SHP77 treated with DMSO at 0.1 percent for 48 hours (cell line): ENCODE data around the gene NGB.
A peak's percentile ranks its signal among the peaks of the same experiment; 100 is the strongest.
"Not testable (repeated sequence)": the region's sequence is repeated elsewhere in the genome, so short reads cannot be mapped to it uniquely, and the experiment has no call there.

Source experiments
- DNase-seq: peaks from one replicate; lab custom pipeline; 2025; lab: John Stamatoyannopoulos, UW

Gene NGB, protein sequence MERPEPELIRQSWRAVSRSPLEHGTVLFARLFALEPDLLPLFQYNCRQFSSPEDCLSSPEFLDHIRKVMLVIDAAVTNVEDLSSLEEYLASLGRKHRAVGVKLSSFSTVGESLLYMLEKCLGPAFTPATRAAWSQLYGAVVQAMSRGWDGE

GRCh38 chr14:77271113-77271710, at the start of gene NGB:
Gene NGB, minus strand, starts transcription at chr14:77271206. Its CDS starts 269 bp downstream, at chr14:77270937.
- DNase-seq: no peak

DNA sequence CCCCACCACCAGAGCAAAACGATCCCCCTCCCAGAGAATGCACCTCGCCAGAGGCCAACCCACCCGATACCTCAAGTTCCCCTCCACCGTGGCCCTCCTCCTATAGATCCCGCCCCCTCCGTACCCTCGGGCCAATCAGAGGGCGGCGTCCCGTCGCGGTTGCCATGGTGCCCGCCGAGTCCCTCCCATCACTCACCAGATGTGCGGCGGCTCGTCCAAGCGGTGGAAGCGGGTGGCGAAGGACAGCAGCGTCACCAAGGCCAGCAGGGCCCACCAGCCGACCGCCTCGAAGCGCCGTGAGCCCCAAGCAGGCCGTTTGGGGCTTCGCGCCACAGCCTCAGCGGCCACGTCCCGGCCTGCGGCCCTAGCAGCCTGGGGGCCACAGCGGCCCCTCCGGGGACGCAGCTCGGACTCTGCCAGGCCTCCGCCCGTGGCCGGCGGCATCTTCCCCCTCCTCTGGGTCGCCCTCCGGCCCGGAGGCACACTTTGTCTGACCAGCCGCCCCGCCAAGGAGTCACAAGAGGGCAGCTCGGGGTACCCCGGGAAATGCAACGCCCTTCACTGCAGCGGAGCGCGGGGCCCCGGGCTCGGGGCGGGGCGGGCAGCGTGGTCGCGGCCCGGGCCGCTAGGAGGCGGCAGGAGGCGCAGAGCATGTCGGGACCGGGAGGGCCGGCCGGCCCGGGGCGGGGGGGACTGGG, 49.4 kb upstream of the NGB start, which contains the start of gene POMT2:
Gene POMT2, minus strand, starts transcription at position 646 of the 698 bp plus-strand sequence. Its CDS starts 202 bp downstream, at position 444.
- peak; percentile 46 for DNase-seq

- no peak for DNase-seq
These were observed 48.4 kb upstream of the NGB start for GRCh38 chr14:77319422-77319821.

DNA sequence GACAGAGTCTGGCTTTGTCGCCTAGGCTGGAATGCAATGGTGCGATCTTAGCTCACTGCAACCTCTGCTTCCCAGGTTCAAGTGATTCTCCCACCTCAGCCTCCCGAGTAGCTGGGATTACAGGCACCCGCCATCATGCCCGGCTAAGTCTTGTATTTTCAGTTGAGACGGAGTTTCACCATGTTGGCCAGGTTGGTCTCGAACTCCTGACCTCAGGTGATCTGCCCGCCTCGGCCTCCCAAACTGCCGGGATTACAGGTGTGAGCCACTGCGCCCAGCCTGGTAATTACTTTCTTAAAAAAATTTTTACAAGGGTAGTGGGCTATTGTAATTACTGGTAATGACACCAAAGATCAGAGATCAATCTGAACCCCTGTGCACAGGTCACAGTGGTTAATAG, 47.8 kb upstream of the NGB start:
- DNase-seq: not testable (repeated sequence)

GRCh38 chr14:77318006-77318553, 47.1 kb upstream of the NGB start:
- no peak for DNase-seq

- DNase-seq: no peak
These were observed 45.9 kb upstream of the NGB start for GRCh38 chr14:77316872-77317301.

GRCh38 chr14:77316195-77316505, 45.1 kb upstream of the NGB start:
- no peak for DNase-seq

GRCh38 chr14:77314539-77315457, 43.8 kb upstream of the NGB start:
- no peak for DNase-seq

- no peak for DNase-seq
These were observed 43.0 kb upstream of the NGB start for GRCh38 chr14:77314043-77314442.

GRCh38 chr14:77313371-77313770, 42.4 kb upstream of the NGB start:
- no peak for DNase-seq

DNA sequence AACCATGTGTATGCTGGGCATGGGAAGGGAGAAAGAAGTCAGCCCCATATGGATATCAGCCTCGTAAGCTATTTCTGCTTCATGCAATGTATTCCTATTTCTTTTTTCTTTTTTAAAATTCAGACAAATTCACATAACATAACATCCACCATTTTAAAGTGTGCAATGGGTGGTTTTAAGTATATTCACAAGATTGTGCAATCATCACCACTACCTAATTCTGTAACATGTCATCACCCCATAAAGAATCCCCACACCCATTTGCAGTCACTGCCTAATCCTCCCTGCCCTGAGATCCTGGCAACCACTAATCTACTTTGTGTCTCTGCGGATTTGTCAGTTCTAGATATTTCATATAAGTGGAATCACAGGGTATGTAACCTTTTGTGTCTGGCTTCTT, 40.2 kb upstream of the NGB start:
- no peak for DNase-seq

GRCh38 chr14:77310026-77310425, 39.0 kb upstream of the NGB start:
- no peak for DNase-seq

DNA sequence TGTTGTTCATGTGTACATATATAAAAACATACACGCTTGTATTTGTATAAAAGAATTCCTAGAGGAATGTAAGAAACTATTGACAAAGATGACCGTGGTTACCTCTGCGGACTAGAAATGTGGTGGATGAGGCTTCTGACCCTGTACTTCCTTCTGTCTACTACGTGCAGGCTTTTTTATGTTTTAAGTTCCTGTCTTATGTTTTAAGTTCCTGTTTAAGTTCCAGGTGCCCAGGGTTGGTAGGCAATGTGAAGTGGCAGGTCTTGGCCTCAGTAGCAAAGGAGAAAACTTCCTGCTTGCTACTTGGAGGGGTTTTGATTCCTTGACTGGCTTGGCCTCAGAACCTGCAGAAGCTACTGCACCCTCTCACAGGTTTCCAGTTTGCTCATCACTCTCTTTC, 38.1 kb upstream of the NGB start:
- DNase-seq: no peak

DNA sequence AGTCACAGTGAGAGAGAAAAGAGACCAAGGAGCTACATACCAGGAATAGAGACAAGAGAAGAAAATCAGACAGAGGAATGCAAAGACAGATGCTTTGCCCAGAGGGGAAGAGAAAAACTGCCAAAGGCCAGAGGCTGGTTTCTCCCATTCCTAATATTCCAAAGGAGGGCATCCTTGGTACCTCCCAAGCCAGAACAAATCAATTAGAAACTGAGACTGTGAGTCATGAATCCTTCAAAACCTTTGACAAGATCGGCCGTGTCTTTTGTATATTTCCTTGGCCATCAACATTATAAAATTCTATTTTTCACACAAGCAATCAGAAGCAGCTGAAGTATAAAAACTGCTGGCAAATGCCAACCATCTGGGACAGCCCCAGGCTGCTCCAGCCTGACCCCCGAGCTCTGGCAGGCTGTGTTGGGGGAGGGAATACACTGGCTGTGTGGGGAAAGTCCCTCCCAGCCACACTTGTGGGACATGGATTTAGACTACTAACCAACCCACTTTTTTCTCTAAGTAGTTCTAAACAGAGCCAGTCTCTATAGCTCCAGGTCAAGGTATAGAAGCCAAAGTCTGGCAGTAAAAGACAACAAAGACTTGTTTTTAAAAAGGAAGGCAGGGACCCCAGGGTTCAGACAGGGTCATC, 36.0 kb upstream of the NGB start:
- DNase-seq: no peak

DNA sequence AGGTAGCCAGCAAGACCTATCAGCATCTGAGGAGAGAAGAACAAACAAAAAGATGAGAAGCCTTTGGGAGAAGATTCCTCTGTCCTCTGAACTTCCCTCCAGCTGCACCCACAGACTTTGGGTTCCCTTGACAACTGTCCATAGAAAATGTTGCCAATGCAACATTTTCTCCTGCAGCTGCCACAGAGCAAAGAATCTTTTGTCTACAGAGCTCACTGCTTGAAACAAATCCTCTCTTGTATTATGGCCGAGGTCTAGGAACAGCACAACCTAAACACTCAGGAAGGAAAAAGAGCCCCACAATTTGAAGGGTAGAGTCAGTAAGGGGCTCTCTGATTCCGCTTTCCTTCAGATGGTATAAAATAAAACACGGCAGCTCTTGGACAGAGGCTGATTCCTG, 35.4 kb upstream of the NGB start:
- no peak for DNase-seq

DNA sequence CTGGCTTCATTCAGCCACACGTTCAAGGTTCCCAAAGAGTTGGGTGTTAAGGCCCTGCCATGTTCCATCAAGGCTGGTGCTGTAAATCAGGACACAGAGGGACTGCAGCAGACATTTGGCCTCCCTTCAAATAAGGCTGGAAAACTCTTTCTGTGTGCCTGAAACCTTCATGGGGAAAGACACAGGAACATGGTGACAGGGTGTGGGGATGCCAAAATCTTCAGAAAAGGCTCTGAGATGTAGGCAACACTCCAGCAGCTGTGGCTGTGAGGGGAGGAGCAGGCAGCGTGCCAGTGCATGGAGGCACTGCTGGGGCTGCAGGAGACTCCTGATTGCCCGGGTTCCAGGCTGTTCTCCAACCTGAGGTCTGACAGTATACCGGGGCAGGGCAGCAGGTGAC, 34.7 kb upstream of the NGB start:
- DNase-seq: no peak

GRCh38 chr14:77303417-77304156, 32.6 kb upstream of the NGB start:
- DNase-seq: peak; percentile 25

DNA sequence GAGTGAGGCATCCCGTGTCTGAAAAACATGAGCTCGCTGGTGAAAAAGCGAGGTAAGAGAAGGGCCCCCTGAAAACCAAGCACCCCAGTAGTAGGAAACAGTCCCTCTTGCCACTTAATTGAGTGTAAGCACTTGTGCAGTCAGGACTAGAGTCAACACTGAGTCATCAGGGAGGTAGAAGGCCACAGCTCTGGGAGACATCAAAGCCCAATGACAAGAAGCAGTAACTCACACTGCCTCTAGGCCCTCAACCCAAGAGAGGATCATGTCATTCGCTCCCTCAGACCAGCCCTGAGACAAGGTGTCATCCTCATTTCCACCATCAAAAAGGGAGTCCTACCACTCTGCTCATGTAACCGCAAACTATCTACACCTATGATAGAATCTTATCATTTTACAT, 31.9 kb upstream of the NGB start:
- DNase-seq: no peak

DNA sequence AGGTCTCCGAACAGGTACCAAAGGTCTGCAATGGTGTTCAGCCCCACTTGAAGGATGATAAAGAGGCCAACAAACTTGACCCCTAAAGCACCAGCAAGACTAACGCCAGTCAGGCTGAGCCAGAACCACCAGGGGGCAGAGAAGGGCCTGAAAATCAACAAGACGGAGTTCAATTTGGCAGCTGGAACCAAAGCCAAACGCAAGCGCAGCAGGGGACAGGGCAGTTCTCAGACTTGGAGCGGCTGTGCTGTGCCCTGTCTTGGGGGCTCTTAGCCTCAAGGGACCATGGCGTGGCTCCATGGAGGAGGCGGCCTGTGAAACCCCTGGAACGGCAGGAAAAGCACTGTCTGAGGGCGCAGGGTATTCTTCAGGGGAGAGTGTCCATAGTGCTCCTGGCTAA, 30.1 kb upstream of the NGB start:
- peak; percentile 19 for DNase-seq

GRCh38 chr14:77299771-77300170, 28.8 kb upstream of the NGB start:
- DNase-seq: no peak

DNA sequence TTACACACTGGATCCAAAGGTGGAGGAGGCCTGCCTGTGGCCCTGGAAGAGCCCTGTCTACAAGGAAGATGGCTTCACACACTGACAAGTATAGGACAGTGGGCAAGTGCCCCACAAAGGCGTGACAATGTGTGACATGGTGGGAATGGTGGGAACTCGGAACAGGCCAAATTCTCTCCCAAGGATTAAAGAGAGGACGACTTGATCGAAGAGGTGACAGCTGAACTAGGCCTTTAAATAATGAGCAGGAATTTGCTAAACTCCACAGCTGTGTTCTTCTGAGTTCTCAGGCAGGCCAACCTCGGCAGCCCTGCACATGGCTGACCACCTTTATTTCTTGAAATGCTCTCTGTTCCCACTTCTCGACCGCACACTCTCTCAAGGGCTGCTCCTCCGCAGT, 25.9 kb upstream of the NGB start:
- DNase-seq: no peak
